A549 (cell line): ENCODE data around the gene PHF21A.

Experiments used
- CHD4 ChIP-seq: fragments of 200-600 bp; sonication (generic); IDR thresholded peaks from 2 replicates; pipeline ENCODE4 v1.6.1; 2016; ENCODE audit warnings: antibody characterized with exemption, mild to moderate bottlenecking, borderline replicate concordance
- JUN ChIP-seq, 2 experiments: fragments of >200 bp; sonication (Bioruptor Twin); formaldehyde crosslinking; IDR thresholded peaks; 2 replicates in 1 of 2; 3 replicates in 1 of 2; pipeline ENCODE4 v1.6.1; 2016 to 2017
- KDM1A ChIP-seq: fragments of 200-600 bp; sonication (generic); IDR thresholded peaks from 2 replicates; pipeline ENCODE4 v1.6.1; 2016; ENCODE audit warnings: low read depth, mild to moderate bottlenecking
- MAFK ChIP-seq: fragments of 450-650 bp; IDR thresholded peaks from 2 replicates; pipeline ENCODE4 v1.6.1; 2014; ENCODE audit not compliant: partially characterized antibody
- POLR2A ChIP-seq: IDR thresholded peaks from 2 replicates; pipeline ENCODE4 v1.6.1; 2012; ENCODE audit warnings: mild to moderate bottlenecking, low read length
- POLR2AphosphoS2 ChIP-seq: conservative IDR thresholded peaks from 2 replicates; pipeline ENCODE4 v1.6.1; 2012; ENCODE audit warnings: low read length, improper control_type of control experiment, inconsistent platforms
- RAD21 ChIP-seq, 2 experiments: fragments of >200 bp in 1 of 2; sonication (Bioruptor Twin) in 1 of 2; formaldehyde crosslinking in 1 of 2; IDR thresholded peaks in 1 of 2; conservative IDR thresholded peaks in 1 of 2; 2 replicates in 1 of 2; 3 replicates in 1 of 2; pipeline ENCODE4 v1.6.1; 2012 to 2018; ENCODE audit warnings: inconsistent platforms in 1 of 2
- SREBF2 ChIP-seq: fragments of 450-650 bp; IDR thresholded peaks from 2 replicates; pipeline ENCODE4 v1.6.1; 2014; ENCODE audit warnings: mild to moderate bottlenecking, moderate library complexity
- TF ChIP-seq, protein P1 (sequence below): IDR thresholded peaks from 2 replicates; pipeline ENCODE4 v1.6.1; 2012
- TF ChIP-seq, protein P2 (sequence below): fragments of >200 bp; sonication (Bioruptor Twin); formaldehyde crosslinking; IDR thresholded peaks from 3 replicates; pipeline ENCODE4 v1.5.1; 2016
- TF ChIP-seq, protein P3 (sequence below): fragments of 450-650 bp; IDR thresholded peaks from 2 replicates; pipeline ENCODE4 v1.6.1; 2014; ENCODE audit warnings: antibody characterized with exemption
- TF ChIP-seq, protein P4 (sequence below): fragments of 200-600 bp; sonication (generic); IDR thresholded peaks from 2 replicates; pipeline ENCODE4 v1.6.1; 2016; ENCODE audit warnings: antibody characterized with exemption, mild to moderate bottlenecking, moderate library complexity
- TF ChIP-seq, protein P5 (sequence below): IDR thresholded peaks from 2 replicates; pipeline ENCODE4 v1.6.1; 2012; ENCODE audit warnings: low read depth, borderline replicate concordance

DNA sequence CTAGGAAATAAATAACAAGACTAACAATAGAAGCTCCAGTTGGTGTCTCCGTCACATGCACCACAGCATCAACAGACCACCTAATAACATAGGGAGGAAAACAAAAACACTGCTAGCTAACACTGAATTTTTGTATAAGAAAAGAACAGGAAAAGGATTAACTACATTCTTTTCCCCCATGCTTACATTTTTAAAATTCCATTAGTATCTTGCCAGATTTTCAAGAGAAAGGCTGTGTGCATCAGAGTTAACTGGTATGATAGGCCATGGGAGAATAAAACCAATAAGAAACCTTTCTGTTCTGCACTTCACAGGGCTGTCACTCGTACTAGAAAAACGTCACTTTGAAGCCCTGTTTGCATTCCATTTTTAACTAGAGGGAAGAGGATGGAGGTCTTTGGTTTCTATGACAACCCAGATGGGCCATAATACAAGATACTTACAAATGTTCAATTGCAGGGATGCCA is 119.8 kb downstream of the PHF21A start:
- no peak for TF ChIP-seq SREBF2
- TF ChIP-seq, protein P1, sequence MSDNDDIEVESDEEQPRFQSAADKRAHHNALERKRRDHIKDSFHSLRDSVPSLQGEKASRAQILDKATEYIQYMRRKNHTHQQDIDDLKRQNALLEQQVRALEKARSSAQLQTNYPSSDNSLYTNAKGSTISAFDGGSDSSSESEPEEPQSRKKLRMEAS: no peak
- no peak for TF ChIP-seq POLR2AphosphoS2
- TF ChIP-seq MAFK: no peak
- TF ChIP-seq KDM1A: no peak
- no peak for TF ChIP-seq POLR2A
- TF ChIP-seq, protein P2, sequence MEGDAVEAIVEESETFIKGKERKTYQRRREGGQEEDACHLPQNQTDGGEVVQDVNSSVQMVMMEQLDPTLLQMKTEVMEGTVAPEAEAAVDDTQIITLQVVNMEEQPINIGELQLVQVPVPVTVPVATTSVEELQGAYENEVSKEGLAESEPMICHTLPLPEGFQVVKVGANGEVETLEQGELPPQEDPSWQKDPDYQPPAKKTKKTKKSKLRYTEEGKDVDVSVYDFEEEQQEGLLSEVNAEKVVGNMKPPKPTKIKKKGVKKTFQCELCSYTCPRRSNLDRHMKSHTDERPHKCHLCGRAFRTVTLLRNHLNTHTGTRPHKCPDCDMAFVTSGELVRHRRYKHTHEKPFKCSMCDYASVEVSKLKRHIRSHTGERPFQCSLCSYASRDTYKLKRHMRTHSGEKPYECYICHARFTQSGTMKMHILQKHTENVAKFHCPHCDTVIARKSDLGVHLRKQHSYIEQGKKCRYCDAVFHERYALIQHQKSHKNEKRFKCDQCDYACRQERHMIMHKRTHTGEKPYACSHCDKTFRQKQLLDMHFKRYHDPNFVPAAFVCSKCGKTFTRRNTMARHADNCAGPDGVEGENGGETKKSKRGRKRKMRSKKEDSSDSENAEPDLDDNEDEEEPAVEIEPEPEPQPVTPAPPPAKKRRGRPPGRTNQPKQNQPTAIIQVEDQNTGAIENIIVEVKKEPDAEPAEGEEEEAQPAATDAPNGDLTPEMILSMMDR: no peak
- TF ChIP-seq, protein P3, sequence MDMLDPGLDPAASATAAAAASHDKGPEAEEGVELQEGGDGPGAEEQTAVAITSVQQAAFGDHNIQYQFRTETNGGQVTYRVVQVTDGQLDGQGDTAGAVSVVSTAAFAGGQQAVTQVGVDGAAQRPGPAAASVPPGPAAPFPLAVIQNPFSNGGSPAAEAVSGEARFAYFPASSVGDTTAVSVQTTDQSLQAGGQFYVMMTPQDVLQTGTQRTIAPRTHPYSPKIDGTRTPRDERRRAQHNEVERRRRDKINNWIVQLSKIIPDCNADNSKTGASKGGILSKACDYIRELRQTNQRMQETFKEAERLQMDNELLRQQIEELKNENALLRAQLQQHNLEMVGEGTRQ: no peak
- TF ChIP-seq, protein P4, sequence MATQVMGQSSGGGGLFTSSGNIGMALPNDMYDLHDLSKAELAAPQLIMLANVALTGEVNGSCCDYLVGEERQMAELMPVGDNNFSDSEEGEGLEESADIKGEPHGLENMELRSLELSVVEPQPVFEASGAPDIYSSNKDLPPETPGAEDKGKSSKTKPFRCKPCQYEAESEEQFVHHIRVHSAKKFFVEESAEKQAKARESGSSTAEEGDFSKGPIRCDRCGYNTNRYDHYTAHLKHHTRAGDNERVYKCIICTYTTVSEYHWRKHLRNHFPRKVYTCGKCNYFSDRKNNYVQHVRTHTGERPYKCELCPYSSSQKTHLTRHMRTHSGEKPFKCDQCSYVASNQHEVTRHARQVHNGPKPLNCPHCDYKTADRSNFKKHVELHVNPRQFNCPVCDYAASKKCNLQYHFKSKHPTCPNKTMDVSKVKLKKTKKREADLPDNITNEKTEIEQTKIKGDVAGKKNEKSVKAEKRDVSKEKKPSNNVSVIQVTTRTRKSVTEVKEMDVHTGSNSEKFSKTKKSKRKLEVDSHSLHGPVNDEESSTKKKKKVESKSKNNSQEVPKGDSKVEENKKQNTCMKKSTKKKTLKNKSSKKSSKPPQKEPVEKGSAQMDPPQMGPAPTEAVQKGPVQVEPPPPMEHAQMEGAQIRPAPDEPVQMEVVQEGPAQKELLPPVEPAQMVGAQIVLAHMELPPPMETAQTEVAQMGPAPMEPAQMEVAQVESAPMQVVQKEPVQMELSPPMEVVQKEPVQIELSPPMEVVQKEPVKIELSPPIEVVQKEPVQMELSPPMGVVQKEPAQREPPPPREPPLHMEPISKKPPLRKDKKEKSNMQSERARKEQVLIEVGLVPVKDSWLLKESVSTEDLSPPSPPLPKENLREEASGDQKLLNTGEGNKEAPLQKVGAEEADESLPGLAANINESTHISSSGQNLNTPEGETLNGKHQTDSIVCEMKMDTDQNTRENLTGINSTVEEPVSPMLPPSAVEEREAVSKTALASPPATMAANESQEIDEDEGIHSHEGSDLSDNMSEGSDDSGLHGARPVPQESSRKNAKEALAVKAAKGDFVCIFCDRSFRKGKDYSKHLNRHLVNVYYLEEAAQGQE: no peak
- TF ChIP-seq RAD21 (conservative IDR thresholded peaks at IDR 0.05 in 1 of 2, IDR thresholded peaks at IDR 0.05 in 1 of 2): no peak
- TF ChIP-seq CHD4: no peak
- TF ChIP-seq, protein P5, sequence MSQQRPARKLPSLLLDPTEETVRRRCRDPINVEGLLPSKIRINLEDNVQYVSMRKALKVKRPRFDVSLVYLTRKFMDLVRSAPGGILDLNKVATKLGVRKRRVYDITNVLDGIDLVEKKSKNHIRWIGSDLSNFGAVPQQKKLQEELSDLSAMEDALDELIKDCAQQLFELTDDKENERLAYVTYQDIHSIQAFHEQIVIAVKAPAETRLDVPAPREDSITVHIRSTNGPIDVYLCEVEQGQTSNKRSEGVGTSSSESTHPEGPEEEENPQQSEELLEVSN: no peak
- no peak for TF ChIP-seq JUN (IDR thresholded peaks at IDR 0.05)
